Left lung (tissue), 10 donors: Measurements from ENCODE around the gene PTX4. TPM values are rescaled to one million over a fixed set of nuclear protein-coding genes. Genes with fewer than 3 reads are reported as not detected.

Source experiments
- ATAC-seq: fragments of 200-7000 bp; cut with Tn5 transposase; one replicate; pipeline ENCODE4 v1.9.1; 2020; ENCODE audit warnings: moderate library complexity
- DNase-seq, 4 donors: peaks; one replicate each; pipeline ENCODE4 v3.0.0-alpha.2; 2013 to 2020
- H3K27ac ChIP-seq, 2 donors: fragments of 200-600 bp; sonication (generic) in 1 of 2; one replicate each; pipeline versions ENCODE4 v1.5.0 to v1.8.0; 2020 to 2021
- H3K27me3 ChIP-seq, 2 donors: fragments of 200-600 bp; sonication (generic) in 1 of 2; one replicate each; pipeline versions ENCODE4 v1.5.0 to v1.8.0; 2020 to 2021
- H3K36me3 ChIP-seq, 2 donors: fragments of 200-600 bp; sonication (generic) in 1 of 2; one replicate each; pipeline versions ENCODE4 v1.5.0 to v1.8.0; 2020 to 2021
- H3K4me1 ChIP-seq, 2 donors: fragments of 200-600 bp; one replicate each; pipeline ENCODE4 v1.8.0; 2021
- H3K4me3 ChIP-seq, 2 donors: fragments of 200-600 bp; sonication (generic) in 1 of 2; one replicate each; pipeline versions ENCODE4 v1.5.0 to v1.8.0; 2020 to 2021; ENCODE audit warnings: mild to moderate bottlenecking in 1 of 2
- H3K9me3 ChIP-seq, 2 donors: fragments of 200-600 bp; sonication (generic) in 1 of 2; one replicate each; pipeline versions ENCODE4 v1.5.0 to v1.8.0; 2020 to 2021
- intact Hi-C, 2 donors: fragments of 100-400 bp; cut with DNase I; formaldehyde crosslinking; loops; one replicate each; pipeline versions ENCODE4 v1.11.2 to v1.14.2; 2022
- polyA plus RNA-seq, 6 donors: library from polyadenylated mRNA; unstranded; fragments of 120-200 nt; gene quantifications; one replicate each; pipeline ENCODE4 v1.2.1, GENCODE V29; 2013; ENCODE audit not compliant: insufficient read length in 6 of 6
- total RNA-seq, 2 donors: library from RNA; stranded (reverse); fragmentation: NEBNext Ultra II Directional; extraction: Animal tissue kit (Norgen Biotek cat#: 25700); gene quantifications; one replicate each; pipeline ENCODE4 v1.2.1, GENCODE V29; 2021
- TF ChIP-seq, protein P1 (sequence below), 2 donors: fragments of 200-600 bp; sonication (generic) in 1 of 2; IDR thresholded peaks; one replicate each; pipeline versions ENCODE4 v1.5.0 to v1.8.0; 2021; ENCODE audit warnings: antibody characterized with exemption in 2 of 2
- donor health status: DM: no; HTN: yes; CAD: no.
- donor health status: DM: no; HTN: no; CAD: no.

Gene PTX4
- total and polyA plus RNA-seq, 8 donors = 0.15 to 0.20 (median 0.20) TPM; not detected in 5

DNA sequence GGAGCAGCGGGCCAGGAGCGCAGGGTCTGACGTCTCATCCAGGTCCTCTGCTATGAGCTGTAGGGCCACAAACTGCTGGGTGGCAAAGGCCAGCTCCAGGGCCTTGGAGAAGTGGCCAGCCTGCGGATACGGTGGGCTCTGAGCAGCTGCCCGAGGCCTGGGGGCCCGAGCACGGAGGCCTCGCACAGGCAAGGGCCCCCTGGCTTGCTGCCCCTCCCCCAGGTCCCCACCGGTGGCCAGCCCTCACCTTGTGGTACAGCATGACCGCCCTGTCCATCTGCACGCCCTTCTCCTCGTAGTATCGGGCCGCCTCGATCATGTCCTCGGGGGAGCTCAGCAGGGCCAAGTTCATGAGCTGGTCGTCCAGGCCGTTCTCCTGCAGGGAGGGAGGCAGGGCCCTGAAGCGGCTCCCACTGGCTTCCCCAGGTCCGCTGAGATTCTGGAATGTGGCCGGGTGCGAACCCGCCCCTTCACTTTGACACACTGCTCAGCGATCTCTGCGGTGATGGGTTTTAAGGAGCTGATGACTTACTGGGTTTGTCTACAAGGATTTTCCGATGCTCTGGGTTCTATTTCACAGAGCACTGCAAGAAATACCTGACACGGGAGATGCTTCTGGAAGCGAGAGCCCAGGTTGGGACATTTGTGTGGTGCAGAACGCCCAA is 35.0 kb upstream of the PTX4 start:
- H3K27ac ChIP-seq = no peak overlapping the region
- ATAC-seq (no peak), DNase-seq (no peak)
- H3K36me3 ChIP-seq = peaks cover 0 to 40% of the 10 kb centered on the region in 2 donors
- intact Hi-C loops = no loop called here
- no peaks in the 10 kb centered on the region for H3K9me3 ChIP-seq
- H3K4me1 ChIP-seq = peaks cover 0 to 11% of the 10 kb centered on the region in 2 donors
- no peak overlapping the region for H3K4me3 ChIP-seq
- TF ChIP-seq, protein P1, sequence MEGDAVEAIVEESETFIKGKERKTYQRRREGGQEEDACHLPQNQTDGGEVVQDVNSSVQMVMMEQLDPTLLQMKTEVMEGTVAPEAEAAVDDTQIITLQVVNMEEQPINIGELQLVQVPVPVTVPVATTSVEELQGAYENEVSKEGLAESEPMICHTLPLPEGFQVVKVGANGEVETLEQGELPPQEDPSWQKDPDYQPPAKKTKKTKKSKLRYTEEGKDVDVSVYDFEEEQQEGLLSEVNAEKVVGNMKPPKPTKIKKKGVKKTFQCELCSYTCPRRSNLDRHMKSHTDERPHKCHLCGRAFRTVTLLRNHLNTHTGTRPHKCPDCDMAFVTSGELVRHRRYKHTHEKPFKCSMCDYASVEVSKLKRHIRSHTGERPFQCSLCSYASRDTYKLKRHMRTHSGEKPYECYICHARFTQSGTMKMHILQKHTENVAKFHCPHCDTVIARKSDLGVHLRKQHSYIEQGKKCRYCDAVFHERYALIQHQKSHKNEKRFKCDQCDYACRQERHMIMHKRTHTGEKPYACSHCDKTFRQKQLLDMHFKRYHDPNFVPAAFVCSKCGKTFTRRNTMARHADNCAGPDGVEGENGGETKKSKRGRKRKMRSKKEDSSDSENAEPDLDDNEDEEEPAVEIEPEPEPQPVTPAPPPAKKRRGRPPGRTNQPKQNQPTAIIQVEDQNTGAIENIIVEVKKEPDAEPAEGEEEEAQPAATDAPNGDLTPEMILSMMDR (IDR thresholded peaks at IDR 0.05) = no peak
- no peaks in the 10 kb centered on the region for H3K27me3 ChIP-seq

DNA sequence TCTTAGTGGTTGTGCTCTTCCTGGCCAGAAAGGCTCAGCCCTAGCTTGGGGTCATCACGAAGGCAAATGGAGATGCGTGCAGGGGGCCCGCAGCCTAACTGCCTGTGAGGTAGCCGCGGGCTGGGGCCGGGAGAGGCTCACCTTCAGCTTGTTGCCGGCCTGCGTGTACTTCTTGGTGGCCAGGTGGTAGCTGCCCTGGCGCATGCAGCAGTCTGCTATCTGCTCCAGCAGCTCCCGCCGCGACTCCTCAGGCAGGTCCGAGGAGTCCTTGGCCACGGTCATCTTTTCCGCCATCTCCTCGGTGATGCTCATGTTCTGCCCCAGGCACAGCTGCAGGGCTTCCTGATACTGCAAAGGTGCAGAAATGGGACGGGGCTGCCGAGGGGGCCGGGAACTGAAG is 31.7 kb upstream of the PTX4 start:
- Histone ChIP-seq H3K36me3 (peaks cover 0 to 45% of the 10 kb centered on the region in 2 donors), H3K4me3 (no peak overlapping the region), H3K9me3 (no peaks in the 10 kb centered on the region), H3K4me1 (no peaks in the 10 kb centered on the region), H3K27me3 (no peaks in the 10 kb centered on the region), H3K27ac (no peak overlapping the region)
- ATAC-seq (no peak), DNase-seq (no peak)
- intact Hi-C loops = no loop called here
- TF ChIP-seq, protein P1 (IDR thresholded peaks at IDR 0.05) = no peak

DNA sequence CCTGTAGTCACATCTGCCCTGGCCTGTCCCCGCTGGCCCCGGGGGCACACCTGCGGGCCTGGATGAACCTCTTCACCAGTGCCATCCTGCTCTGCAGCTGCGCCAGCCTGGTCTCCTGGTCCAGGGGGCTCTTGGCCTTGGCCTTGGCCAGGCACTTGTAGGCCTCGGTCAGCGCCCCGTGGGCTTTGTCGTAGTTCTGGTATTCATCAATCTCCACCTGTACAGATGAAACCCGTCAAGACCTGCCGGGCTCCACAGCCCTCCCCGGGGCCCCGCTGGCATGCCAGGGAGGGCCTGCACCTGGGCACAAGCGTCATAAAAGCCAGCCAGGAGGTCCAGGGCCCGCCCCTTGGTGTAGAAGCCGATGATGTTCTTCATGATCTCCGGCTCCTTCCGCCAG is 31.1 kb upstream of the PTX4 start:
- intact Hi-C loops = no loop called here
- DNase-seq (no peak), ATAC-seq (no peak)
- Histone ChIP-seq H3K36me3 (peaks cover 0 to 45% of the 10 kb centered on the region in 2 donors), H3K27ac (no peak overlapping the region), H3K9me3 (peaks cover 0 to 1% of the 10 kb centered on the region in 2 donors), H3K4me1 (no peaks in the 10 kb centered on the region), H3K4me3 (no peak overlapping the region), H3K27me3 (no peaks in the 10 kb centered on the region)
- TF ChIP-seq, protein P1 (IDR thresholded peaks at IDR 0.05) = no peak

DNA sequence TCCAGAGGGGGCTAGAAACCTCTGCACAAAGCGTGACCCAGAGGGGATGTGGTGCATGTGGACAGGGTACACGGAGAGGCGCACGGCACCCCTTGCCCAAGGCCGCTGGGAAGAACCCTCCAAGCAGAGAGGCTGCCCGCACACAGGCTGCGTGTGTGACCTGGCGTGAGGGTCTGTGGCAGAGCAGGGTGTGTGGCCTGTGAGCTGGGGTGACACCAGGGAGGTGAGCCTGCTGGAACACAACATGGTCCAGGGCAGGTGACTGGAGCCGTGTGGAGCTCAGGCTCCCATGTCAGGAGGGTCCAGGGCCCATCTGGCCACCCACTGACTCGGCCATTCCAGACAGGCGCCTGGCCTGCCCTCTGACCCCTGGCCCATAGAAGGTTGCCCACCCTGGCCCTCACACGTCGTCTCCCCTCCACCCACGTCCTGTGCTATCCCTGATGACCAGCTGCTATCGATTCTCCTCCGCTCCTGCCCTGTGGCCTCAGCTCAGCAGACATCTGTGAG is 29.9 kb upstream of the PTX4 start:
- Histone ChIP-seq H3K27me3 (no peaks in the 10 kb centered on the region), H3K4me3 (no peak overlapping the region), H3K4me1 (no peaks in the 10 kb centered on the region), H3K36me3 (peaks cover 0 to 33% of the 10 kb centered on the region in 2 donors), H3K27ac (no peak overlapping the region), H3K9me3 (peaks cover 0 to 8% of the 10 kb centered on the region in 2 donors)
- TF ChIP-seq, protein P1 (IDR thresholded peaks at IDR 0.05) = no peak
- intact Hi-C loops = no loop called here
- ATAC-seq = no peak
- DNase-seq = no peak

DNA sequence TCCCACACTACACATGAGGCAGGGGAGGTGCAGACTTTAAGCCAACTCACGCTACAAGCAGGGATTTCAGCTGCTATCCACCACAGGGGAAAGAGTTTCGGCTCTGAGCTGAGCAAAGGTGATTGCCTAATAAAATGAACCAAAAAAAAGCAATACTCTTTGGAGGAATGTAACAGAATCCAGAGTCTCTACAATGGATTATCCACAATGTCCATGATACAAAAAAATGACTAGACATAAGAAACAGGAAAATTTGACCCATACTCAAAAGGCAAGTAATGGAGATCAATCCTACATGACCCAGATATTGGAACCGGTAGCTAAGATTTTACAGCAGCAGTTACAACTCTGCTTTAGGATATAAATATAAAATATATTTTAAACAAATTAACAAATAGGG is 25.8 kb upstream of the PTX4 start:
- TF ChIP-seq, protein P1 (IDR thresholded peaks at IDR 0.05) = no peak
- intact Hi-C loops = no loop called here
- DNase-seq (no peak), ATAC-seq (no peak)
- peaks cover 0 to 8% of the 10 kb centered on the region in 2 donors for H3K9me3 ChIP-seq
- H3K27ac ChIP-seq = no peak overlapping the region
- H3K36me3 ChIP-seq = peaks cover 0 to 28% of the 10 kb centered on the region in 2 donors
- H3K4me1 ChIP-seq = peaks cover 0 to 2% of the 10 kb centered on the region in 2 donors
- H3K4me3 ChIP-seq = no peak overlapping the region
- no peaks in the 10 kb centered on the region for H3K27me3 ChIP-seq
